ENCODE measurements around the gene ZBED5. TPM values are rescaled to one million over a fixed set of nuclear protein-coding genes. Genes with fewer than 3 reads are reported as not detected.
A peak's percentile ranks its signal among the peaks of the same experiment; 100 is the strongest.
"Not testable (repeated sequence)": the region's sequence is repeated elsewhere in the genome, so short reads cannot be mapped to it uniquely, and the experiment has no call there.

The ZBED5 gene
- 16.1 and 16.6 TPM in 2 replicates for total RNA-seq (2014; rRNA removed; shearing (Covaris generic))

DNA sequence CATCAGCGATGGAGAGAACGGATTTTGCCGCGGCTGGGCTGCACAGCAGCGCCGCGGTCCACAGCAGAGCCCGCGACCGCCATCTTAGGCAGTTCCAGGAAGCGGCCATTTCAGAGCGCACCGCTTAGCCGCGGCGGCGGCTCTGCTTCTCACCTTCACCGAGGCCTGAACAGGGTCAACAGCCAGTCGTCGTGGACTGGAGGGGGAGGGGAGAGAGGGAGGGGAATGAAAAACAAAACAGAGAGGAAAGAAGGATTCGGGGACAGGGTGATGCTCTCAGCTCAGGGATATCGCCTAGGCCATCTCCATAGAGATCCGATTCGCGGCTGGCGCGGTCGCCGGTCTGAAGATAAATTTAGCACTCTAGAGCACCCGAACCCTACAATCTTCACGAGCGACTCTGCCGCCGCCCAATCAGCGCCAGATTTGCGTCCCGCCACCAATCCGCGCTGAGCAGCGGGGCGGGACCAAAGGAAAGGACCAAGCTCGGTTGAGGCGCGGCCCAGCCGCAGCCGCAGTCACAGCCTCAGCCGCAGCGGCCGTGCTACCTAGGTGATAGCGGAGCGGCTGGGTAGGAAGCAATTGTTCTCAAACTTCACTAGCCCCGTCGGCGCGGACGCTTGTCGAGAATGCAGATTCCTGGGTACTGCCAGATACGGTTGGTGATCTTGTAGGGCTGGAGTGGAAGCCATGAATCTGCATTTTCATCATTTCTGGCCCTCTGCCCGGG is at the start of gene ZBED5:
Gene ZBED5 (minus strand): TSS at position 345 of the 730 bp plus-strand sequence. CDS start 3,108 bp downstream, outside the sequence.
- peak; percentile 100 for DNase-seq (ENCODE audit: low spot score)

DNA sequence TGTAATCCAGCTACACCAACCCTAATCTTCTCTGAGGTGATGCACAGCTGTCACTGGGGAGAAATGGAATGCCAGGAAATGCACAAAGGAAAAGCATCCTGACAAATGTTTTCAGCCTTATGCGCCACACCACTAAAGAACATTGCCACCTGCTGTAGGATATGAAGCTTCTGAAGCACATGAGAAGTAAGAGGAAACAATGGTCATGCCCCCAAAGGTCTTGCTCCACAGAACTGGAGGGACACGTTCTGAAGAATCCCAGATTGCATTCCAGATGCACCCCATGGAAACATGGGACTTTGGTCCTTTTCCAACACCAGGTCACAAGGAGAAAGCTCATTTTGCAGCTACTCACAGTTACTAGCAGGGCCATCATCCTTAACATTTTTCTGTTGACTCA is 48.7 kb upstream of the ZBED5 start:
- peak; percentile 65 for DNase-seq (ENCODE audit: low spot score)

DNA sequence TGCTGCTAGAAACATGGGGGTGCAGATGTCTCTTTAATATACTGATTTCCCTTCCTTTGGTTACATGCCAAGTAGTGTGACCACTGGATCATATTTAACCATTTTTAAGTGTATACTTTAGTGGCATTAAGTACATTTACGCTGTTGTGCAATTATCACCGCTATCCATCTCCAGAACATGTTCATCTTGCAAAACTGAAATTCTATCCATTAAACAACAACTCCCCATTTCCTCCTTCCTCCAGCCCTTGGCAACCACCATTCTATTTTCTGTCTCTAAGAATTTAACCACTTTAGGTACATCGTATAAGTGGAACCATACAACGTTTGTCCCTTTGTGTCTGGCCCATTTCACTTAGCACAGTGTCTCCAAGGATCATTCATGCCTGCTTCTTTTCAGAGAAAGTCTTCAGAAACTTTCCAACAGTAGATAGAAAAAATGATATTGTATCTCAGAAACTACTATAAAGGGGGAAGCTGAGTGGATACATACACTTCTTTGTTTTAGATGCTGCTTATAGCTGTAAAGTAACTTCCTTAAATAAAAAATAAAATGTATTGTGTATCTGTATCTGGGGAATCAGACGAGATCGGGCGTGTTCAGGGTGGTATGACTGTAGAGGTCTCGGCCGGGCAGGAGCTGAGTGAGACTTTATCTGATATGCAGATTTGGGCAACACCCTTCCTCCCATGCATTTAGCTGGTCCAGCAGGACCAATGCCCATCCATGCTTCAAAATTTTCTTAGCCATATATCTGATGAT is 44.6 kb upstream of the ZBED5 start:
- DNase-seq (ENCODE audit: low spot score): no peak

DNA sequence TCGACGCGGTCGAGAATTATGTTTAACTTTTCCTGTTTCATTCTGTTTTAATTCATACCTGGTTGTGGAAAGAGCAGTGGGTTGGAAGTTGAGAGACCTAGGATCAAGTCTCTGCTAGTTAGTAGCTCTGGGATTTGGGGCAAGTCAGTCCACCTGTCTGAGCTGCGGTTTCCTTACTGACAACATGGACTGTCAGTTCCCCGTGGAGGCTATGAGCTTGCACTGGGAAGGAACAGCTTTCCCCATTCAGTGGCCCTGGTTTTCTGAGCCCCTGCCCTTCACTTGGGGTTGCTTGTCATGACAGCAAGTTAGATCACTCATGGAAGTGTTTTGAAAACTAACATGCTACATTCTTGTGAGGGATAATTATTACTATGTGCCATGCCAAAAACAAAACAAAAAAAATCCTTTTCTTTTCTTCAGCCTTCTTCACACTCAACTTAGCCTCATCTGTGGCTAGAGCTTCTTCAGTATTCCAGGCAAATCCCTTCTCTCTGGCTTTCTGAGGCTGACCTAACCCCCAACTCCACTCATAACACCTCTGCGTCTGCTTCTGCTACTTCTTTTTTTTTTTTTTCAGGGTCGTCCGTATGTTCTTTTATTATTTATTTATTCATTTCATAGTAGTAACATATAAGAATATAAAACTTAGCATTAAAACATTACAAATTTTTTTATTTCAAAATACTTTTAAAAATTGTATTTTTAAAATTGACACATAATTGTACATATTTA is 43.0 kb upstream of the ZBED5 start:
- no peak for DNase-seq (ENCODE audit: low spot score)

DNA sequence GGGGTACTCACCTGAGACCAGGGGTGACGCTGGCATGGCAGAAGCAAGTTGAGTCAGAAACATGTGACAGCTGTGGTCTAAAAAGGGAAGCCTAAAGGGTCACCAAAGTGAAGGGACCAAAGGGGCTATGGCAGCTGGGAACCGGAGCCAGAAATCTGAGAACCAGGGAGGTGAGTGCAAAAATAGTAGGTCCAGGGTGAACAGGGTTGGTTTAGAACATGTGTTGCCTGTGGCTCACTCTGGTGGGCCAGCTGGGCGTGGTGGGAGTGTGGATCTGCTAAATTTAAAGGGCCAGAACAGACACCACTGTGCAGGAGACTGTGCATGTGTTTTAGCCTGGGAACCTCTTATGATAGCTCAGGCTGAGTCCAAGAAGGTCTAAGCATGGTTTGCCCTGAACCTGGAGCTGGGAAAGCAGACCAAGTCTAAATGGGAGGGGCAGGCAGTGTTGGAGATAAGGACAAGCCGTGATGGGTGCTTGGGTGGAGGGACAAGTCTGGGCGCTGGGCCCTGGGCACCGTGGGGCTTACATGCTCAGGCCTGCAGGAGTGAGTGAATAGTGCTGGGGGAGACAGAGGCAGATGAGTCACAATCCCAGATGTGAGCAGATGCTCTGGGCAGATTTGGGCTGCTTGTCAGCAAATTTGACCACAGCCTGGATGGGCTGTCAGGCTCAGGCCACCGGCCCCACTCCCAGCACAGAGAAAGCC is 41.4 kb upstream of the ZBED5 start:
- DNase-seq (ENCODE audit: low spot score): peak; percentile 91

DNA sequence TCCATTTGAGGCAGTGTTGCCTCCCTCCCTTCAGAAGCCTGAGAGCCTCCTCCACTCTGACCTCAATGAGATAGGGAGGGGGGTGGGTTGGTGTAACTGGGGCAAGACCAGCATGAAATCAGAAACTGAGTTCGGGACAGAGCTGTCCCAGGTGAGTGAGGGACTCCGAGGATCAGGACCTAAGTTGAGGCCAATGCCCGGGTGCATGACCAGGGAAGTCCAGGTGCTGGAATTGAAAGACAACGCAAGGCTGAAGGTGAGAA is 40.8 kb upstream of the ZBED5 start:
- DNase-seq (ENCODE audit: low spot score): no peak

DNA sequence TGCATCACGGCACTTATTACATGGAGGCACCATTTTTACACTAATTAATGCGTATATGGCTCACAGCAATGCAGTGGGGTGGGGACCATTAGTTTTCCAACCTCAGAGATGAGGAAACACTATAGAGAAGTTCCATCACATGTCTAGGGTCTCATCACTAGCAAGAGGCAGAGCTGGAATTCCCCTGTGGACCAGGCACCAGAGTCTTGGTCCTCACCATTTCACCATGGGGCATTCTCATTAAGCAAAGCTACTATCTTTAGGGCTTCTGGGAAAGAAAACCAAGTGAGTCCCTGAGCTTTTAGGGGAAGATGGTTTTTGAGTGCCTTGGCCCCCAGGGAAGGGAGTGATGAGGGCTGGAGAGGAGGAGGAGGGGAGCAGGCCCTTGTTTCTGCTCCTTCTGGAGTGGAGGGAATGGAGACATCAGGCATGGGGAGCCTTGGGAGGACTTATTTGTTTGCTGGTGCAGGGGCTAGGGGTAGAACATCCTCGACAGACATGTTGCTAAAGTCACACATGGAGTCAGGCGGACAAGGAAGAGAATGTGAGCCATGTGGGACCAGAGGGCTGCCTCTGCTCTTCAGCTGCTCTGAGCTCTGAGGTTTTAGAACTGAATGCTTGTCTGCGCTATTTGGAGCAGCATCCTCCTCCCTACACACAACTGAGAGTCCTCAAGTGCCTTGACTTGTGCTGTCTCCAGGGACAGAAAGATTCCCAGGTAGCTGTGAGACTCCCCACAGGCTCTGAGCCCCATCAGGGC is 40.3 kb upstream of the ZBED5 start:
- no peak for DNase-seq (ENCODE audit: low spot score)

DNA sequence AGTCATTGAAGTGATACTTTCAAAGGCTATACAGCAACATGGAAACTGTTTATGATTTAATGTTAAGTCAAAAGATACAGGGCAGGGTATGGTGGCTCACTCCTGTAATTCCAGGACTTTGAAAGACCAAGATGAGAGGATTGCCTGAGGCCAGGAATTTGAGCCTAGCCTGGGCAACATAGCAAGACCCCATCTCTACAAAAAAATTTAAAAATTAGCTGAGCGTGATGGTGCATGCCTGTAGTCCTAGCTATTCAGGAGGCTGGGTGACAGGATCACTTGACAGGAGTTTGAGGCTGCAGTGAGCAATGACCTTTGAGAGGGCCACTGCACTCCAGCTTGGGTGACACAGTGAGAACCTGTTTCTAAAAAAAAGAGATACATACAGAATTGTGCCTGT is 39.3 kb upstream of the ZBED5 start:
- DNase-seq (ENCODE audit: low spot score): no peak

DNA sequence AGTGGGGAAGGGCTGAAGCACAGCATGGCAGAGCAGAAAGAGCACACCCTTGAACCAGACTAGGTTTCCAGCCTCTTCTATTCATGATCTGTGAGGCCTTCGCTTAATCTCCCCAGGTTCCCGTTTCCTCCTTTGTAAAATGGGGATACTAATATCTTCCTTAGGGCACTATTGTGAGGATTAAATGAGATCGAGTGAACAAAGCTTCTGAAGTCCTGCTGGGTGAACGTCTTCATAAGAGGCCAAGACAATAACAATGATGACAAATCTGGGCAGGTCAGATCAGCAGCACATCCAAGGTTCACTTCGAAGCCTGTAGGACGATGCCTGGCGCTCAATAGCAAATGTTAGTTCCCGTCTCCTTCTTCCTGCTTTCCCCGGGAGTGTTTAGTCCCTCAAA is 38.6 kb upstream of the ZBED5 start:
- DNase-seq (ENCODE audit: low spot score): no peak

DNA sequence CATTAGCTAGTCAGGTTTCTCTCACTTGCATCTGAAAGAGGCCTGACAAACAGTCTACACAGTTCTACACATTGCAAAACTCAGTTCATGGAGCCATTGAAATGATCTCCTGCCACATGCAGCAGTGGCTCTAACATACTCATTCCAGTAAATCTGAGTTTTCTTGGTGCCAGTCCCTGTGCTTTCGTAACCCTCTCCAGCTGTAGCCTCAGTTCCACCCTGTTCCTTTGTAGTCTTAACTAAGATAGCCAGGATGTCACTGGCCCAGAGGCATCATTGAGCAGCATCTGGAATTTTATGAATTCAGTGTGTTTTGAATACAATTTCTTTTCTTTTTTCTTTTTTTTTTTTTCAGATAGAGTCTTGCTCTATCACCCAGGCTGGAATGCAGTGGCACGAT is 37.4 kb upstream of the ZBED5 start:
- no peak for DNase-seq (ENCODE audit: low spot score)

DNA sequence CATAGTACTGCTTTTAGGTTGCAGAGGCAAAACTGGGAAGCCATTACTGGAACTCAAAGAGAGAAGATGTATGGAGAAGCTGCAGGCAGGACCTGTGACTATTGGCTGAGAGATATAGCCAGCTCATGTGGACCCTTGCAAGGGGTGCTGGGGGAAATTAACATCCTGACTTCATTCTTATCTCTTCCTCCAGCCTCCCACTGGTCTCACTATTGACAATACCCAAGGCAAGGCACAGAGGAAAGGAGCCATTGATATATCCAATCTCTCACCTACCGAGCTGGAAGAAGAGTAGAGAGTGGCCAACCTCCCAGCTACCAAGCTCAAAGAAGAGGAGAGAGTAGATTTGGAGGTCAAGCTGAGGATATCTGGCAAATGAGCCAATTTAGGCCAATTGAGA is 36.8 kb upstream of the ZBED5 start:
- no peak for DNase-seq (ENCODE audit: low spot score)

DNA sequence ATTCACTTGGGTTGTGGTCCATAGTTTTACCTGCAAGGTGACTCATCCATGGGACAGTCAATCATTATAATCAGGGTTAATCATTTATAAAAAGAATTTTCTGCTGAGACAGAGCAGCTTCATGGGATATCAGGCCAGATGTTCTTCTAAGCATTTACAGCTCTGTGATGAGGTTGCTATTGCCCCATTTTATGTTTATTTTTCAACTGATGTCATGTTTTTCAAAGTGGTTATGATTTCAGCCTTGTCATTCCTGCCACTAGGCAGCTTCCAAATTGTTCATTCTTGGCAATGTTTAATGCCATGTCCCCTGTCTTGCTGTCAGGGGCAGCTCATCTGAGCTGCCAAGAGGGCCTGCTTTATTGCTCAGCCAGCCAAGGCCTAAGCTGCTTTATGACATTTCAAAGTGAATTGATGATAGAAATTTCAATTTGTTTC is 35.9 kb upstream of the ZBED5 start:
- DNase-seq (ENCODE audit: low spot score): peak; percentile 66

DNA sequence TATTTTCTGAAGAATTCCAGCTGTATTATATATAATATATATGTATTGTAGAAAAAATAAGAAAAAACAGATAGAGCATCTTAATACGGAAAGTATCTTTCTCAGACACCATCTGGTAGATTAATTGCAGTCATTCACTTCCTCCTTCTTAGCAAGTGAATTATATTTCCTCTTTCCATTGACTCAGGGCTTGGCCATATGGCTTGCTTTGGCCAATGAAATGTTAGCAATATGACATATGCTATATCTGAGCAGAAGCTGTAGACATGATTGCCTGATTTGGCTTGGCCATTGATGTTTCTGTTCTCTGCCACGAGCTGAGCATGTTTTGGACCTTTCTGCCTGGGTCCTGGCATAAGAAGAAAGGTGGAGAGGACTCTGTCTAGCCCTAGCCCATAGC is 34.4 kb upstream of the ZBED5 start:
- no peak for DNase-seq (ENCODE audit: low spot score)

DNA sequence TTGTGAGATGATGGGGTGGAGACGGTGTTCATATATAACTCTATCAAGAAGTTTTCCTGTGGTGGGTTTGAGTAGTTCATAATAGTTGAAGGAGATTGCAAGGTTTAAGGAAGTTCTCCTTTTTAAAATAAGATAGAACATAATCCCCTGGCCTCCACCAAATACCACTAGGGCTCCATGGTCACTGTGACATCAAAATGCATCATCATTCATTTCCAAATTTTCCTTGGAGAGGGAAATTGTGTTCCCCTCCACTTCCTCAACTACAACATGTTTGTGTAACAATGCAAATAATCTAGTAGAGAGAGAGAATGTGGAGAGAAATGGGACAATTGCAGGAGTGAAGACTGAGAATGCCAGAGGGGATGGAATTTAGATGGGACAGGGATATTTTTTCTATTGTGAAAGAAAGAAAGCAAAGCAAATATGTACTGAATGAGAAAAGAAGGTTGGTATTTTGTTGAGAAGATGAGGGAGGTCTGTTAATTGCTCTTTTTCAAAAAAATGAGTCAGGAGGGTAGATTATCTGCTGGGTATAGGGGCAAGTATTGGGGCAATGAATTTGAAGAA is 33.4 kb upstream of the ZBED5 start:
- no peak for DNase-seq (ENCODE audit: low spot score)

DNA sequence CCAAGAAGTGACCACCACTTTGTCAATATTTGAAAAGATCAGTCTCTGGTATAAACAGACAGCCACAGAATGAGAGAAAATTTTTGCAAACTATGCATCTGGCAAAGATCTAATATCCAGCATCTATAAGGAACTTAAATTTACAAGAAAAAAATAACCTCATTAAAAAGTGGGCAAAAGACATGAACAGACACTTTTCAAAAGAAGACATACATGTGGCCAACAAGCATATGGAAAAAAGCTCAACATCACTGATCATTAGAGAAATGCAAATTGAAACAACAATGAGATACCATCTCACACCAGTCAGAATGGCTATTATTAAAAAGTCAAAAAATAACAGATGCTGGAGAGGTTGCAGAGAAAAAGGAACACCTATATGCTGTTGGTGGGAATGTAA is 32.2 kb upstream of the ZBED5 start:
- DNase-seq (ENCODE audit: low spot score): not testable (repeated sequence)

DNA sequence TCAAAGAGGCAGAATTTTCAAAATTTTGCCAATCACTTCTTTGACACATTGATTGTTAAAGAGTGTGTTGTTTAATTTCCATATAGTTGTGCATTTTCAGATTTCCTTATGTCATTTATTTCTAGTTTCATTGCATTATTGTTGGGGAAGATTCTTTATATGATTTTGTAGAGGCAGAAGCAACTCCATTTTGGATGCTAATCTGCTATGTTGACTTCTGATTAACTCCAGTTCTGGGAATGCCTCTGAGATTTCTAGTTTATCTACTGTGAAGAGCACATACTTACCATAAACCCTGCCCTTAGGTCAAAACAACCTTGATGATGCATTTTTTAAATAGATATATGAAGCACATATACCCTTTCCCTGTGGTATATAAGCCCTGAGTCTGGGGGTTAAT is 29.5 kb upstream of the ZBED5 start:
- DNase-seq (ENCODE audit: low spot score): no peak

DNA sequence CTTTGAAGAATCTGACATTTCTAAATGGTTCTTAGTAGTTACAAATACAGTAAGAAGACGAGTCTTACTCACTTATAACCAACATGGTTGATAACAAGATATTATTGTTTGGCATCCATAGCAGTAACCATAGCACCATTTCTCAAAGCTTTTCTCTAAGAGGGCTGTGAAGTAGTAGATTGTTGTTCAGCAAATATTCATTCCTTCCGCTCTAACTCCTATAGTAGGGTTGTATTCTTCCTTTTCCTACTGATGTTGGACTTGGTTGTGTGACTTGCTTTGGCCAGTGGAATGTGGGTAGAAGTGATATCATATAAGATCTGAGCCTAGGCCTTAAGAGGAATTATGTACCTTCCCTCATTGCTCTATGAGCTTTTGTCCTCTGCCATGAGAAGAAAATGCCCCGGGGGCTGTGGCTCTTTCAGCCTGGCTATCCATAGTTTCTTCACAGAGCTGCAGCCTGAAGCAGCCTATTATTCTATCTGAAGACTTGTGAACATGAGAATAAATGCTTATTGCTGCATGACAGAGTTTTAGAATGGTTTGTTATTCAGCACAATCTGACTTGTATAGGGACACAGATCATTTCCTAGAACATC is 28.9 kb upstream of the ZBED5 start:
- DNase-seq (ENCODE audit: low spot score): no peak

DNA sequence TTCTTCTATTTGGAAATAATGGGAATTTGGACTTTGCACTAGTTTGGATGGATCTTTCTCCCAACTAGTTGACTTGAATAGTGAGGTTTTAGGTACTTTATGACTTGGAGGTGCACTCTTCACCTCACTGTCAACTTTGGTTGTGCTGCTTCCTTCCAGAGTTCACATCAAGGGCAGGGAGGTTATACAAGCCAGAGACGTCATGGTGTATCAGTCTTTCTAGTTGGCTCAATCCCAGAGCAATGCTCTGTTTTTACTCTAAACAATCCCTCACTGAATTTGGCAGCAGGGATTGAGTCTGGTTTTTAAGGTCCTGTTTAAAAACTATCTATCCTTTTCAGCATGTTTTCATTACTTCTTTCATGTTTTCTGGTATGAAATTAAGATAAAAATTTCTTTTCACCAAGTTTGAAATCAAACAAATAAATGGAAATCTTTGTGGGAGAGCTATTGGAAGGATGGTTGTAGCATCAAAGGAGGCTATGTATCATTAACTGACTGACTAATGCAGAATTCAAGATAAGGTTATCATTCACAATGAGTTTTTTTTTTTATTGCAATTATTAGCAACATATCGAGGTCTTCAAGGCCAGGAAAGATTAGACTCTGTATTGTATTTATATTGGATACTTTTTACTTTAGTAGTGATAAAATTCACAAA is 28.0 kb upstream of the ZBED5 start:
- no peak for DNase-seq (ENCODE audit: low spot score)

DNA sequence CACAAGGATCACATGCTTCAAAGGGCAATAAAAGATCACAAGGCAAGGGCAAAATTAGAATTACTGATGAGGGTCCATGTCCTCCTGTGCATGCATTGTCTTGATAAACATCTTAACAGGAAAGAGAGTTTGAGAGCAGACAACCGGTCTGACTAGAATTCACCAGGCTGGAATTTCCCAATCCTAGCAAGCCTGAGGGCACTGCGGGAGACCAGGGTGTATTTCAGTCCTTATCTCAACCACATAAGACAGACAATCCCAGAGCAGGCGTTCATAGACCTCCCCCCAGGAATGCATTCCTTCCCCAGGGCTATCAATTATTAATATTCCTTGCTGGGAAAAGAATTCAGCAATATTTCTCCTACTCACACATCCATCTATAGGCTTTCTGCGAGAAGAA is 26.4 kb upstream of the ZBED5 start:
- peak; percentile 61 for DNase-seq (ENCODE audit: low spot score)

DNA sequence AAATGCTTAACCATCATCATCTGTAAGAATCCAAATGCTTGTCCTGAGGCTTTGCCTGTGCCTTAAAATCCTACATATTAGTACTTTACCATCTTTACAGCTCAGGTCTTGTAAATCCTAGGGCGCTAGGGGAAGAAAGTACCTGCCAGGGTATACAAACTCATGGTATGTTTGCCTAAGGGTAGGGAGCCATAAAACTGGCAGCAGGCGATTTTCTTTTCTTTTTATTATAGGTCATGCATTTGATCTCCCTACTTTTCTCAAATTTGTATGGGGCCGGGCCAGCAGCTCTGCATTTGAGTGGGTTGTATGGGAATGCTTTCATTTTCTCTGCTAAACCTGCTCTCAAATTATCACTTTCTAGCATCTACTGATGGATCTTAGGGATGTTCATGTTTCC is 24.0 kb upstream of the ZBED5 start:
- DNase-seq (ENCODE audit: low spot score): no peak

All from HT-29 (cell line).